Esophagus squamous epithelium (tissue), 4 donors: ENCODE data around the gene GMFB.

ENCODE experiments used
- POLR2A ChIP-seq, 4 donors: fragments of 450-650 bp; IDR thresholded peaks; one replicate each; pipeline ENCODE4 v1.6.1; 2017; ENCODE audit warnings: antibody characterized with exemption in 4 of 4, mild to moderate bottlenecking in 4 of 4, moderate library complexity in 3 of 4
- TF ChIP-seq, protein P1 (sequence below), 6 experiments: fragments of 450-650 bp in 4 of 6; fragments of 200-600 bp in 2 of 6; sonication (generic) in 2 of 6; IDR thresholded peaks; one replicate each; pipeline ENCODE4 v1.5.1; 2016 to 2019; ENCODE audit warnings: antibody characterized with exemption in 6 of 6, mild to moderate bottlenecking in 4 of 6, moderate library complexity in 4 of 6

DNA sequence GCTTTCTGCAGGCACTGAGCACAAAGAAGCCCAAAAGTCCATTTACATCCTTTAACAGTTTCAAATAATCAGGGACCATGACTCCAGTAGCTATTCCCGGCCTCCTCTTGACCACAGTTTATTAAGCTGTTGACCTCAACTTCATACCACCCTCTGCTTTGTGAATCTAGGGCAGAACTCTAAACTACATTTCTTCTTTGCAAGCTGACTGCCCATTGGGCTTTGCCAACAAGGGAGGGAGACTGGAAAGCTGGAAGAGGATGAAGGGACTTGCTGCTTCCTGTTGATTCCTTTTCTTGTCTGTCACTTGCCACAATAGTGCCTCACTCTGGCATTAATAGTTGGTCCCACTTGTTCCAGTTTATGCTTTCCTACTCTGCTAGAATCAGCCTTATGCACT, 23.6 kb upstream of the GMFB start:
- TF ChIP-seq, protein P1, sequence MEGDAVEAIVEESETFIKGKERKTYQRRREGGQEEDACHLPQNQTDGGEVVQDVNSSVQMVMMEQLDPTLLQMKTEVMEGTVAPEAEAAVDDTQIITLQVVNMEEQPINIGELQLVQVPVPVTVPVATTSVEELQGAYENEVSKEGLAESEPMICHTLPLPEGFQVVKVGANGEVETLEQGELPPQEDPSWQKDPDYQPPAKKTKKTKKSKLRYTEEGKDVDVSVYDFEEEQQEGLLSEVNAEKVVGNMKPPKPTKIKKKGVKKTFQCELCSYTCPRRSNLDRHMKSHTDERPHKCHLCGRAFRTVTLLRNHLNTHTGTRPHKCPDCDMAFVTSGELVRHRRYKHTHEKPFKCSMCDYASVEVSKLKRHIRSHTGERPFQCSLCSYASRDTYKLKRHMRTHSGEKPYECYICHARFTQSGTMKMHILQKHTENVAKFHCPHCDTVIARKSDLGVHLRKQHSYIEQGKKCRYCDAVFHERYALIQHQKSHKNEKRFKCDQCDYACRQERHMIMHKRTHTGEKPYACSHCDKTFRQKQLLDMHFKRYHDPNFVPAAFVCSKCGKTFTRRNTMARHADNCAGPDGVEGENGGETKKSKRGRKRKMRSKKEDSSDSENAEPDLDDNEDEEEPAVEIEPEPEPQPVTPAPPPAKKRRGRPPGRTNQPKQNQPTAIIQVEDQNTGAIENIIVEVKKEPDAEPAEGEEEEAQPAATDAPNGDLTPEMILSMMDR (IDR thresholded peaks at IDR 0.05) = no peak
- no peak for TF ChIP-seq POLR2A (IDR thresholded peaks at IDR 0.05)
